Mammary epithelial cell (primary cell): Measurements from ENCODE around the gene GTF2H1.
"Not testable (repeated sequence)": the region's sequence is repeated elsewhere in the genome, so short reads cannot be mapped to it uniquely, and the experiment has no call there.

Experiments
- CTCF ChIP-seq, 2 donors: IDR thresholded peaks in 1 of 2; conservative IDR thresholded peaks in 1 of 2; 2 replicates each; pipeline ENCODE4 v1.5.1; 2011 to 2012; ENCODE audit warnings: inconsistent platforms in 2 of 2, low read length in 2 of 2, mild to moderate bottlenecking in 2 of 2, control low read depth in 1 of 2, low read depth in 1 of 2; ENCODE audit not compliant: insufficient read depth in 1 of 2; ENCODE audit errors: extremely low read depth in 1 of 2
- EZH2 ChIP-seq: IDR thresholded peaks from 2 replicates; pipeline ENCODE4 v1.6.1; 2012; ENCODE audit warnings: low read length, inconsistent platforms, borderline replicate concordance

DNA sequence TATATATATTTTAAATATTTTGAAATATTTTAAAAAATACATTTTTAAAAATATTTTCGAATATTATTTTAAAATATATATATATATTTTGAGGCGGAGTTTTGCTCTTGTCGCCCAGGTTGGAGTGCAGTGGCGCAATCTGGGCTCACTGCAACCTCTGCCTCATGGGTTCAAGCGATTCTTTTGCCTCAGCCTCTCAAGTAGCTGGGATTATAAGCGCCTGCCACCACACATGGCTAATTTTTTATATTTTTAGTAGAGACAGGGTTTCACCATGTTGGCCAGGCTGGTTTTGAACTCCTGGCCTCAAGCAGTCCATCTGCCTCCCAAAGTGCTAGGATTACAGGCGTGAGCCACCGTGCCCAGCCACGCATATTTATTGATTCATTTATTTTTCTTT is 78.7 kb downstream of the GTF2H1 start:
- TF ChIP-seq EZH2; CTCF (conservative IDR thresholded peaks at IDR 0.05 in 1 of 2, IDR thresholded peaks at IDR 0.05 in 1 of 2; ENCODE audit: extremely low read depth in 1 of 2, insufficient read depth in 1 of 2, low read depth in 1 of 2, low read length in 2 of 2): not testable (repeated sequence)
